ENCODE data around the gene POU2AF3.

- TF ChIP-seq CTCF (IDR thresholded peaks at IDR 0.05): peak in 1 of 7 experiments; percentile 19
- no peak for TF ChIP-seq POLR2A (IDR thresholded peaks at IDR 0.05)
Measured at GRCh38 chr11:111357150-111358037, 59.0 kb downstream of the POU2AF3 start.
